ENCODE data around the gene PAK3. TPM values are rescaled to one million over a fixed set of nuclear protein-coding genes. Genes with fewer than 3 reads are reported as not detected.
A peak's percentile ranks its signal among the peaks of the same experiment; 100 is the strongest.

Gene PAK3
- total RNA-seq, 2 donors from 2014 or later: 1.5 to 4.2 TPM

GRCh38 chrX:111159232-111159631 is 63.2 kb downstream of the PAK3 start:
- H3K4me3 Mint-ChIP-seq: no peak overlapping the region
- no peaks in the 10 kb centered on the region for H3K4me1 Mint-ChIP-seq
- Histone ChIP-seq H3K9ac (ENCODE audit: extremely low read depth, low read length, poor library complexity, severe bottlenecking) (no peak overlapping the region), H3K36me3 (ENCODE audit: control insufficient read depth, insufficient read depth, low read length) (no peaks in the 10 kb centered on the region), H3K4me1 (ENCODE audit: control insufficient read depth, insufficient read depth, low read length) (no peaks in the 10 kb centered on the region), H3K27ac (ENCODE audit: low read depth, low read length) (no peak overlapping the region), H3K9me3 (ENCODE audit: control insufficient read depth, low read length) (no peaks in the 10 kb centered on the region), H3K27me3 (ENCODE audit: control insufficient read depth, insufficient read depth, low read length, poor library complexity, severe bottlenecking) (no peaks in the 10 kb centered on the region), H3K4me3 (ENCODE audit: low read length) (no peak overlapping the region)
- whole genome bisulfite sequencing, 2 experiments (ENCODE audit: insufficient coverage in 1 of 2, insufficient read length in 1 of 2): 100% methylated on average over 2 of the region's 3 CpGs; no CpG with 5 or more reads in 1 of the 2 experiments
- TF ChIP-seq, protein P1, sequence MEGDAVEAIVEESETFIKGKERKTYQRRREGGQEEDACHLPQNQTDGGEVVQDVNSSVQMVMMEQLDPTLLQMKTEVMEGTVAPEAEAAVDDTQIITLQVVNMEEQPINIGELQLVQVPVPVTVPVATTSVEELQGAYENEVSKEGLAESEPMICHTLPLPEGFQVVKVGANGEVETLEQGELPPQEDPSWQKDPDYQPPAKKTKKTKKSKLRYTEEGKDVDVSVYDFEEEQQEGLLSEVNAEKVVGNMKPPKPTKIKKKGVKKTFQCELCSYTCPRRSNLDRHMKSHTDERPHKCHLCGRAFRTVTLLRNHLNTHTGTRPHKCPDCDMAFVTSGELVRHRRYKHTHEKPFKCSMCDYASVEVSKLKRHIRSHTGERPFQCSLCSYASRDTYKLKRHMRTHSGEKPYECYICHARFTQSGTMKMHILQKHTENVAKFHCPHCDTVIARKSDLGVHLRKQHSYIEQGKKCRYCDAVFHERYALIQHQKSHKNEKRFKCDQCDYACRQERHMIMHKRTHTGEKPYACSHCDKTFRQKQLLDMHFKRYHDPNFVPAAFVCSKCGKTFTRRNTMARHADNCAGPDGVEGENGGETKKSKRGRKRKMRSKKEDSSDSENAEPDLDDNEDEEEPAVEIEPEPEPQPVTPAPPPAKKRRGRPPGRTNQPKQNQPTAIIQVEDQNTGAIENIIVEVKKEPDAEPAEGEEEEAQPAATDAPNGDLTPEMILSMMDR (conservative IDR thresholded peaks at IDR 0.05): no peak
- no peaks in the 10 kb centered on the region for H3K27me3 Mint-ChIP-seq (ENCODE audit: insufficient read depth)
- no peak for DNase-seq
- H3K36me3 Mint-ChIP-seq (ENCODE audit: low read depth): no peaks in the 10 kb centered on the region
- no peaks in the 10 kb centered on the region for H3K9me3 Mint-ChIP-seq
- H3K27ac Mint-ChIP-seq: no peak overlapping the region

GRCh38 chrX:111164728-111165127 is 68.7 kb downstream of the PAK3 start:
- H3K27me3 Mint-ChIP-seq (ENCODE audit: insufficient read depth): no peaks in the 10 kb centered on the region
- H3K4me3 Mint-ChIP-seq: no peak overlapping the region
- H3K4me1 ChIP-seq (ENCODE audit: control insufficient read depth, insufficient read depth, low read length): no peaks in the 10 kb centered on the region
- no peak overlapping the region for H3K9ac ChIP-seq (ENCODE audit: extremely low read depth, low read length, poor library complexity, severe bottlenecking)
- no peak overlapping the region for H3K27ac ChIP-seq (ENCODE audit: low read depth, low read length)
- H3K27ac Mint-ChIP-seq: no peak overlapping the region
- no peaks in the 10 kb centered on the region for H3K4me1 Mint-ChIP-seq
- H3K36me3 ChIP-seq (ENCODE audit: control insufficient read depth, insufficient read depth, low read length): no peaks in the 10 kb centered on the region
- H3K4me3 ChIP-seq (ENCODE audit: low read length): no peak overlapping the region
- WGBS, 2 experiments (ENCODE audit: insufficient coverage in 1 of 2, insufficient read length in 1 of 2): no CpG with 5 or more reads among the region's 3 CpGs
- H3K36me3 Mint-ChIP-seq (ENCODE audit: low read depth): no peaks in the 10 kb centered on the region
- no peak for DNase-seq
- TF ChIP-seq, protein P1 (conservative IDR thresholded peaks at IDR 0.05): peak; percentile 85
- no peaks in the 10 kb centered on the region for H3K27me3 ChIP-seq (ENCODE audit: control insufficient read depth, insufficient read depth, low read length, poor library complexity, severe bottlenecking)
- H3K9me3 Mint-ChIP-seq: no peaks in the 10 kb centered on the region
- no peaks in the 10 kb centered on the region for H3K9me3 ChIP-seq (ENCODE audit: control insufficient read depth, low read length)

- WGBS, 2 experiments (ENCODE audit: insufficient coverage in 1 of 2, insufficient read length in 1 of 2): 86% methylated on average over 1 of the region's 1 CpG; no CpG with 5 or more reads in 1 of the 2 experiments
- no peaks in the 10 kb centered on the region for H3K36me3 ChIP-seq (ENCODE audit: control insufficient read depth, insufficient read depth, low read length)
Measured at GRCh38 chrX:111165902-111166301, 69.9 kb downstream of the PAK3 start.

More at GRCh38 chrX:111165902-111166301, 69.9 kb downstream of the PAK3 start:
- Mint-ChIP-seq H3K36me3 (ENCODE audit: low read depth) (no peaks in the 10 kb centered on the region), H3K9me3 (no peaks in the 10 kb centered on the region), H3K27me3 (ENCODE audit: insufficient read depth) (no peaks in the 10 kb centered on the region), H3K4me3 (no peak overlapping the region), H3K27ac (no peak overlapping the region), H3K4me1 (no peaks in the 10 kb centered on the region)
- Histone ChIP-seq H3K9me3 (ENCODE audit: control insufficient read depth, low read length) (no peaks in the 10 kb centered on the region), H3K27me3 (ENCODE audit: control insufficient read depth, insufficient read depth, low read length, poor library complexity, severe bottlenecking) (peaks cover 5% of the 10 kb centered on the region), H3K4me1 (ENCODE audit: control insufficient read depth, insufficient read depth, low read length) (no peaks in the 10 kb centered on the region), H3K9ac (ENCODE audit: extremely low read depth, low read length, poor library complexity, severe bottlenecking) (no peak overlapping the region), H3K27ac (ENCODE audit: low read depth, low read length) (no peak overlapping the region), H3K4me3 (ENCODE audit: low read length) (no peak overlapping the region)
- TF ChIP-seq, protein P1 (conservative IDR thresholded peaks at IDR 0.05): no peak
- DNase-seq: no peak
